C1 segment of cervical spinal cord (tissue), 14 donors: ENCODE measurements around the gene CFAP69.

Experiments
- DNase-seq, 14 donors: peaks; one replicate each; lab custom pipeline; 2025; lab: John Stamatoyannopoulos, UW

Gene CFAP69, protein sequence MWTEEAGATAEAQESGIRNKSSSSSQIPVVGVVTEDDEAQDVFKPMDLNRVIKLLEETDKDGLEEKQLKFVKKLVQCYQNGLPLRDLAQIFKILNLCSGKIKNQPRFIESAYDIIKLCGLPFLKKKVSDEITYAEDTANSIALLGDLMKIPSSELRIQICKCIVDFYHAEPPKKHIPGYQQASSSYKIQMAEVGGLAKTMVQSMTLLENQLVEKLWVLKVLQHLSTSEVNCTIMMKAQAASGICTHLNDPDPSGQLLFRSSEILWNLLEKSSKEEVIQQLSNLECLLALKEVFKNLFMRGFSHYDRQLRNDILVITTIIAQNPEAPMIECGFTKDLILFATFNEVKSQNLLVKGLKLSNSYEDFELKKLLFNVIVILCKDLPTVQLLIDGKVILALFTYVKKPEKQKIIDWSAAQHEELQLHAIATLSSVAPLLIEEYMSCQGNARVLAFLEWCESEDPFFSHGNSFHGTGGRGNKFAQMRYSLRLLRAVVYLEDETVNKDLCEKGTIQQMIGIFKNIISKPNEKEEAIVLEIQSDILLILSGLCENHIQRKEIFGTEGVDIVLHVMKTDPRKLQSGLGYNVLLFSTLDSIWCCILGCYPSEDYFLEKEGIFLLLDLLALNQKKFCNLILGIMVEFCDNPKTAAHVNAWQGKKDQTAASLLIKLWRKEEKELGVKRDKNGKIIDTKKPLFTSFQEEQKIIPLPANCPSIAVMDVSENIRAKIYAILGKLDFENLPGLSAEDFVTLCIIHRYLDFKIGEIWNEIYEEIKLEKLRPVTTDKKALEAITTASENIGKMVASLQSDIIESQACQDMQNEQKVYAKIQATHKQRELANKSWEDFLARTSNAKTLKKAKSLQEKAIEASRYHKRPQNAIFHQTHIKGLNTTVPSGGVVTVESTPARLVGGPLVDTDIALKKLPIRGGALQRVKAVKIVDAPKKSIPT

DNA sequence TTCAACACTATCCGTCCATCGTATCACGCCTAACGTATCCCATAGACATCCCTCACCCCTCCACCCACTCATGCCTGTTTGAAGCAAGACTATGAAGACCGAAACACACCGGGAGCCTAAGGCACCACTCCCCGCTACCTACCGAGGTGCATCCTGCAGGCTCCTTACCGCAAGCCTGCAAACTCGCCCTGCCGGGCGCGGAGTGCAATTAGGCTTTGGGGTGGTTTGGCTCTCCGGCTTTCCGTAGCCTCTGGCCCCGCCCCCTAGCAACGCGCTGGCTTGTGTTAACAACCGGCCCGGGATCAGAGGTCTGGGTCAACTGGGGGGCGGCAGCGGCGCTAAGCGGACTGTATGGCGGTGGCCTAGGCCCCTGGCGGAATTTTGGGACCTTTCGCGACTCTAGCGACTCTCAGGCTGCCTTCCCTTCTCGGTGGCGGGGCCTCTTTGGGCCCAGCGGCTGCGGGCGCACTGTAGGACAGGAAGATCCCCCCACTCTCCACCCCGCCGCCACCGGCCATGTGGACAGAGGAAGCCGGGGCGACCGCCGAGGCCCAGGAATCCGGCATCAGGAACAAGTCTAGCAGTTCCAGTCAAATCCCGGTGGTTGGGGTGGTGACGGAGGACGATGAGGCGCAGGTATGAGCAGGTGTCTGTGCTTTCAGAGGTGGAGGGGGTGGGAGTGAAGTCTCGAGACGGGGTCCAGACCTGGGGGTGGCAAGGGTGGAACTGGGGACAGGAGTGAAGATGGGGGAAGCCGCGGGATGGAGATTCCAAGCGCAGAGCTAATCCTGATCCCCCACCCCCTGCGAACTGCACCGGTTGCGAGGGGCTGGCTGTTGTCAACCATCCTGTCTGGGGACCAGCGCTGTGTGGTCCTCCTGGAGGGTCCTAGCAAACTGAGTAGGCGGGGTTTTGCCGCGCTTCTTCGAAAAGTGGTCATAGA is at the start of gene CFAP69:
Gene CFAP69, plus strand, starts transcription at position 266 of the 943 bp plus-strand sequence. Its CDS starts 251 bp downstream, at position 517.
- peak; percentile 41 to 89 (median 81) for DNase-seq

DNA sequence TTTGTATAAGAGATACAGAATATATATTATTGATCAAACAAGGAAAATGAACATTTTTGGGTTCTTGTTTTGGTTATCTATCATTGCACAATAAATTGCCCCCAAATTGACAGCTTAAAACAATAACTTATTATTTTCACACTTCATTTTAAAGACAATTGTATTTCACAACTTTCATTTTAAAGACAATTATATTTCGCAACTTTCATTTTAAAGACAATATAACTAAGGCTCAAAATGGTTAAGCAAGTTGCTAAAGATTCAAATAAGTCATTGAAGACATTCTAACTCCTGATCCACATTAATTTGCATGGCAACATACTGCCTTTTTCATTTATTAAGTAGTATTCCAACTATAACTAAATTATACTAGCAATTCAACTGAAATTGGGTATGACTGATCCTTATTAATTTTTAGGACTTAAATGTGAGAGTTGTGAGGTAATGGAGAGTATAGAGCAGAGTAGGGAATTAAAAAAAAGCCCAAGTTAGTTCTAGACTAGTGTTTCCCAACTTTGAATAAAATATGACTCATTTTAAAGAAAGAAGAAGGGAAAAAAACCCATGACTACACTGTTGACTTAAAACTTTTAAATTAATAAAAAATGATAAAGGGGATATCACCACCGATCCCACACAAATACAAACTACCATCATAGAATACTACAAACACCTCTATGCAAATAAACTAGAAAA is 43.3 kb upstream of the CFAP69 start:
- no peak for DNase-seq

DNA sequence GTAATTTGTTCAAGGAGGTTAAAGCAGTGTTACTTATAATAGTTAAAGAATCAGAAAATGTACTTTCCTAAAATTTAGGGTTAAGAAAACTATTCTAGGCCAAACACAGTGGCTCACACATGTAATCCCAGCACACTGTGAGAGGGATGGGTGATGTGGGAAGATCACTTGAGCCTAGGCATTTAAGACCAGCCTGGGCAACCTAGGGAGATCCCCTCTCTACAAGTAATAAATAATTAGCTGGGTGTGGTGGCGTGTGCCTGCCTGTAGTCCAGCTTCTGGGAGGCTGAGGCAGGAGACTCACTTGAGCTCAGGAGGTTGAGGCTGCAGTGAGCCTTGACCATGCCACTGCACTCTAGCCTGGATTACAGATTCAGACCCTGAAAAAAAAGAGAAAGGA is 37.0 kb upstream of the CFAP69 start:
- DNase-seq = no peak

- no peak for DNase-seq
Measured at GRCh38 chr7:90209776-90210175, 35.2 kb upstream of the CFAP69 start.

DNA sequence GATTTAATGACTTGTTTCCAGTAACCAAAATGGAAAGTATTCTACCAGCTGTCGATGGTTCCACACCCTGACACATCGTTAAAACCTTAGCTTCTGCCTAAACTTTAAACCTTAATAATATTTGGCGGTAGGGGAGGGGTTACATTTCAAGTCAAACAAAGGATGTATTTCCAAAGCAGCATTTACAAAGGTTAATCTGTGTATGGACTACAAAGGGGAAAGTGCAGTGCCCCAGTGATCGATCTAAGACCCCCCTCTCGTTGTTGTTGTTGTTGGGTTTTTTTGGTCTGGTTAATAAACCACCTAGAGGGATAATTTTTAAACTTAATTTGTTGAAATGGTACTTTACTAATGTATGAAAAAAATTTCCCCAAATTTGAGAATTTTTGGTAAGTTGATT is 34.5 kb upstream of the CFAP69 start:
- DNase-seq = no peak

- peak in 4 of 14 donors; percentile 5 to 44 (median 12) for DNase-seq
Measured at GRCh38 chr7:90210981-90211380, 34.0 kb upstream of the CFAP69 start.

DNA sequence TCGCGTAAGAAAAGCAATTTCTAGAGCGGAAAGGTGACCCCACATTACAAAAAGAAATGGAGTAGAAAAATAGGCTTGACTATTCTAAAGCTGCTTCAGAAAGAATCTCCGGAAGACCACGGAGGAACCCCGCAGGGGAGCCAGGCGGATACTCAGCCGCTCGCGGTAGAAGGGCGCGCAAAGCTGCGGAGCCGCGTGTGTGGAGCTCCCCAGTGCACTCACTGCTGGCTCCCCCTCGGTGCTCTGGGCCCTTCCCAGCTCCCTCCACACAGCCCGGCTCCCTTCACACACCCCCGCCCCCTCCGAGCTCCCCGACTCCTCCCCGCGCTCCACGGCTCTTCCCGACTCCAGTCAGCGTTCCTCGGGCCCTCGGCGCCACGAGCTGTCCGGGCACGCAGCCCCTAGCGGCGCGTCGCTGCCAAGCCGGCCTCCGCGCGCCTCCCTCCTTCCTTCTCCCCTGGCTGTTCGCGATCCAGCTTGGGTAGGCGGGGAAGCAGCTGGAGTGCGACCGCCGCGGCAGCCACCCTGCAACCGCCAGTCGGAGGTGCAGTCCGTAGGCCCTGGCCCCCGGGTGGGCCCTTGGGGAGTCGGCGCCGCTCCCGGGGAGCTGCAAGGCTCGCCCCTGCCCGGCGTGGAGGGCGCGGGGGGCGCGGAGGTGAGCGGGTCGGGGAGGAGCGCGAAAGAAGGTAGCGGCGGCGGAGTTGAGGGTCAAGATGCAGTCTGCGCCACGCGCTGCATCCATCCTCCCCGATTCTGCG is 33.4 kb upstream of the CFAP69 start, which contains the start of gene STEAP2:
Gene STEAP2, plus strand, starts transcription at position 350 of the 758 bp plus-strand sequence. CDS start 13,343 bp downstream, outside the sequence.
- peak in 13 of 14 donors; percentile 12 to 86 (median 58) for DNase-seq

- peak in 2 of 14 donors; percentile 28 to 69 for DNase-seq
Measured at GRCh38 chr7:90212149-90212495, 32.9 kb upstream of the CFAP69 start.

DNA sequence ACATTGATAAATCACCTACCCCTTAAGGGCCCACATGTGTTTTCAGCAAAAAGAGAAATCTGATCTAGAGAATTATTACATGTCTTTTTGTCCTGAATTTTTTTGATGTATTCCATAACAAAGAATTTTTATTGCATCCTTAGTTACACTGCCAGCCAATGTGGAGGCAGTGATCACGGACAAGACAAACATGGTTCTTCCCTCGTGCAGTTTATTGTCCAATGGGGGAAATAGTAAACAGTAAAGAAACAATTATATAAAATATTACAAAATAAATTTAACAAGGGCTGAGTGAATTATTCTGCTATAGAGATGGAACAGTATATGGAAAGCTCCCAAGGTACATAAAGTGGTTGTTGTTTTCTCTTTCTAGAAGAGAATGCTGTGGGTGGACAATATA is 31.5 kb upstream of the CFAP69 start:
- no peak for DNase-seq

- no peak for DNase-seq
Measured at GRCh38 chr7:90216080-90216674, 28.8 kb upstream of the CFAP69 start.

DNA sequence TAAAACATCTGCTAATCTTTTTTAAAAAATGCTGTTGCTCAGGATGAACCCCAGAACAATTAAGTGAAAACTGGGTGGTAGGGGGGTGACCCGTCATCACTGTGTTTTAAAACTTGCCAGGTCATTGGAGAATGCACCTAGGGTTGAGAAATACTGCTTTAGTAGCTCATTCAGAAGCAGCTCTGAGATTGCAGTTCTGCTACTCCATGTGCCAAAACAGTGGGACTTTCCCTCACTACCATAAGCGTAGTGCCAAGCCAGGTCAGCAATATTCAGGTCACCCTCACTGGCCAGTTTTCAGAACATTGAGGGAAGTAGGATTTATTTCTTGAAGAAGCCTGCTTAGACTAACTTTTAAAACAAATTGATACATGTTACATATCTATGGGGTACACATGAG is 28.2 kb upstream of the CFAP69 start:
- no peak for DNase-seq

- DNase-seq = no peak
Measured at GRCh38 chr7:90222390-90222789, 22.6 kb upstream of the CFAP69 start.

DNA sequence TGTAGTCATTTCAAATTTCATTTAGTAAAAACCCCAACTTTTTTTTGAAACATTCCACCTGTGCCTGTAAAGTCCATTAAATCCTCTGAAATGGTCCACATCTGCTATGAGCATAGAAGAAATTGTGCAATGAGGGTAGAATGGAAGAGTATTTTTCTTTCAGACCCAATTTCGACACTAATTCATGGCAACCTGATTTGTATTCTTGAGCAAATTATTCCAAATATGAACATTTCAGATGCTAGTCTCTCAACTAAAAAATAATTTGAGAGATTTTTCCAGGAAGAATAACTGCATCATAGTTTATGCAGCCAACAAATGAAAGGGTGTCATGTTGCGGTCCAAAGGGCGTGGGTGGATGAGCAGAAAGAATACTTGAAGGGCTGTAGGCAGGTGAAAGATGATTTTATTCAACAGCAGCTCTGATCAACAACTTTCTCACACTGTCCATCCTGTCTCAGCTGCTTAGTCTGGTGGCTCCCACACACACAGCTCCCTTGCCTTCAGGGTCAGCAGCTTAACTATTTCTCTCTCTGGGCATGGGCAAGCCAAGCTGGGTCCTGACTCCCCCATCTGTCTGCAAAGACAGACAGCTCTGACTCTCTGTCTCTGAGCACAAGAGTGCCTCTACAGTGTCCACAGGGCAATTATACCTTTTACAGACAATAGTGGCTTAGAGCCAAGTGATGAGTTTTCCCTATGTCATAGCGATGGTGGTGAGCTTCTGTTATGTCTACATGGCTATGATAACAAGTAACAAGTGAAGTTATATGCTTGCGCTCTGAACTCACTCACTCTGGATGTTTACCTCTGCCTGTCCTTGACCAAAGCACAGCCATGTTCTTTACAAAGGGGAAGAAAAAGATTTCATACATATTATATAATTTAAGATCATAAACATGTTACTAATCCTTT is 21.9 kb upstream of the CFAP69 start:
- no peak for DNase-seq

GRCh38 chr7:90224195-90224594 is 20.8 kb upstream of the CFAP69 start:
- DNase-seq = no peak

DNA sequence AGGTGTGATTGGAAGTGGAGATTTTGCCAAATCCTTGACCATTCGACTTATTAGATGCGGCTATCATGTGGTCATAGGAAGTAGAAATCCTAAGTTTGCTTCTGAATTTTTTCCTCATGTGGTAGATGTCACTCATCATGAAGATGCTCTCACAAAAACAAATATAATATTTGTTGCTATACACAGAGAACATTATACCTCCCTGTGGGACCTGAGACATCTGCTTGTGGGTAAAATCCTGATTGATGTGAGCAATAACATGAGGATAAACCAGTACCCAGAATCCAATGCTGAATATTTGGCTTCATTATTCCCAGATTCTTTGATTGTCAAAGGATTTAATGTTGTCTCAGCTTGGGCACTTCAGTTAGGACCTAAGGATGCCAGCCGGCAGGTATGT is 19.8 kb upstream of the CFAP69 start:
- DNase-seq = no peak

GRCh38 chr7:90225601-90226000 is 19.4 kb upstream of the CFAP69 start:
- no peak for DNase-seq

DNA sequence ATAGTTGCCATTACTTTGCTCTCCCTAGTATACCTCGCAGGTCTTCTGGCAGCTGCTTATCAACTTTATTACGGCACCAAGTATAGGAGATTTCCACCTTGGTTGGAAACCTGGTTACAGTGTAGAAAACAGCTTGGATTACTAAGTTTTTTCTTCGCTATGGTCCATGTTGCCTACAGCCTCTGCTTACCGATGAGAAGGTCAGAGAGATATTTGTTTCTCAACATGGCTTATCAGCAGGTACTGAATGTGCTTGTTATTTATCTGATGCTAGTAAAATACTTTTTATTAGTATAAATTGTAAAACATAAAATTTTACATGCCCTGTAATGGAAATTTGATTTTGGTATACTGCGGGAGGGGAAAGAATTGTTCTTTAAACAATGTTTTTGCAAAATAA is 17.7 kb upstream of the CFAP69 start:
- DNase-seq = no peak

DNA sequence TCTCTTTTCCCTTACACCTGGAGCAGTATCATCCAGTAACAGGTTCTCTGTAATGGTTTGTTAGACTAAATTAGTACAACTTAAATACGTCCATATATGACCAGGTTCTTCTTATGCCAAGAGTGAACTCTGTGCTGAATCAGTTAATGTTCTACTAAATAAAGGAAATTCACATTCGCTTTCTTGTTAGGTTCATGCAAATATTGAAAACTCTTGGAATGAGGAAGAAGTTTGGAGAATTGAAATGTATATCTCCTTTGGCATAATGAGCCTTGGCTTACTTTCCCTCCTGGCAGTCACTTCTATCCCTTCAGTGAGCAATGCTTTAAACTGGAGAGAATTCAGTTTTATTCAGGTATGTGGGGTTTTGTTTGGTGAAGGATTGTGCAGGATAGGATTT is 15.3 kb upstream of the CFAP69 start:
- DNase-seq = no peak
